HG02938 (cell line): ENCODE data around the gene FZD1.

Source experiments
- ATAC-seq: cut with Tn5 transposase; IDR thresholded peaks from one replicate; pipeline ENCODE4 v1.9.1; 2021; ENCODE audit warnings: mild to moderate bottlenecking, moderate library complexity; ENCODE audit not compliant: unreplicated experiment

The FZD1 gene

GRCh38 chr7:91264046-91264923 is at the start of gene FZD1:
Gene FZD1, plus strand, starts transcription at chr7:91264433. Its CDS starts 448 bp downstream, at chr7:91264881.
- peak; percentile 90 for ATAC-seq

- ATAC-seq, result no peak
These were observed 37.8 kb upstream of the FZD1 start for GRCh38 chr7:91226411-91226810.

- no peak for ATAC-seq
These were observed 35.9 kb upstream of the FZD1 start for GRCh38 chr7:91228327-91228726.

GRCh38 chr7:91228927-91229558 is 35.2 kb upstream of the FZD1 start:
- ATAC-seq, result no peak

GRCh38 chr7:91230100-91230499 is 34.1 kb upstream of the FZD1 start:
- ATAC-seq, result no peak

- ATAC-seq, result no peak
These were observed 33.7 kb upstream of the FZD1 start for GRCh38 chr7:91230503-91230902.

- no peak for ATAC-seq
These were observed 31.0 kb upstream of the FZD1 start for GRCh38 chr7:91233212-91233611.

GRCh38 chr7:91235211-91235832 is 28.9 kb upstream of the FZD1 start:
- no peak for ATAC-seq

GRCh38 chr7:91239171-91239604 is 25.0 kb upstream of the FZD1 start:
- no peak for ATAC-seq

GRCh38 chr7:91239772-91240171 is 24.5 kb upstream of the FZD1 start:
- no peak for ATAC-seq

- ATAC-seq, result no peak
These were observed 23.8 kb upstream of the FZD1 start for GRCh38 chr7:91240376-91240941.

- ATAC-seq, result no peak
These were observed 22.0 kb upstream of the FZD1 start for GRCh38 chr7:91242097-91242844.

- no peak for ATAC-seq
These were observed 20.5 kb upstream of the FZD1 start for GRCh38 chr7:91243591-91244301.

GRCh38 chr7:91247500-91247899 is 16.7 kb upstream of the FZD1 start:
- ATAC-seq, result no peak

GRCh38 chr7:91248996-91249395 is 15.2 kb upstream of the FZD1 start:
- no peak for ATAC-seq

- no peak for ATAC-seq
These were observed 14.6 kb upstream of the FZD1 start for GRCh38 chr7:91249506-91250233.

GRCh38 chr7:91250706-91251105 is 13.5 kb upstream of the FZD1 start:
- ATAC-seq, result no peak

GRCh38 chr7:91251877-91252276 is 12.4 kb upstream of the FZD1 start:
- ATAC-seq, result no peak

- ATAC-seq, result no peak
These were observed 718 bp upstream of the FZD1 start for GRCh38 chr7:91263384-91264045.
